Measurements from ENCODE around the gene FLVCR2.

- no peak for TF ChIP-seq EZH2 (IDR thresholded peaks at IDR 0.05; ENCODE audit: insufficient read depth, poor library complexity, severe bottlenecking)
- no peak for TF ChIP-seq EZH2phosphoT487 (IDR thresholded peaks at IDR 0.05; ENCODE audit: insufficient read depth, low read depth)
These were observed 78.9 kb downstream of the FLVCR2 start for GRCh38 chr14:75657331-75657730.

Measured in GM23248 (cell line).